ENCODE measurements around the gene PDZRN4.

GRCh38 chr12:41336041-41336549 is 148.0 kb downstream of the PDZRN4 start:
- TF ChIP-seq CTCF (IDR thresholded peaks at IDR 0.05; ENCODE audit: low read depth, low read length) (no peak), EZH2phosphoT487 (IDR thresholded peaks at IDR 0.05; ENCODE audit: low read depth) (no peak)

Measured in OCI-LY3 (cell line).